B cell (primary cell): ENCODE data around the gene ABCC1. TPM values are rescaled to one million over a fixed set of nuclear protein-coding genes. Genes with fewer than 3 reads are reported as not detected.

Experiments used
- ATAC-seq: fragments of 200-7000 bp; cut with Tn5 transposase; one replicate; pipeline ENCODE4 v1.10.0; 2021; ENCODE audit warnings: low read depth, mild to moderate bottlenecking, moderate number of reproducible peaks, moderate library complexity
- CTCF ChIA-PET: fragments of 350-600 bp; sonication (Branson Sonifier 250); formaldehyde crosslinking; loops from one replicate; lab custom pipeline; 2021; ENCODE audit warnings: antibody characterized with exemption, inconsistent platforms; lab: Charles Lee
- POLR2A ChIA-PET: fragments of 350-600 bp; sonication (Branson Sonifier 250); formaldehyde crosslinking; loops from one replicate; lab custom pipeline; 2021; ENCODE audit warnings: antibody characterized with exemption; lab: Charles Lee
- DNase-seq: peaks from one replicate; pipeline ENCODE4 v3.0.0; 2013
- H2AFZ ChIP-seq: 2 replicates; pipeline ENCODE4 v1.6.1; 2012; ENCODE audit warnings: mild to moderate bottlenecking, low read depth, low read length; ENCODE audit not compliant: insufficient read depth, poor library complexity, severe bottlenecking
- H3K27ac ChIP-seq, 2 donors: 1 replicate in 1 of 2; 2 replicates in 1 of 2; pipeline ENCODE4 v1.5.1; 2012 to 2013; ENCODE audit warnings: low read length in 2 of 2, mild to moderate bottlenecking in 2 of 2, moderate library complexity in 1 of 2
- H3K27me3 ChIP-seq, 4 experiments: fragments of 200-600 bp in 1 of 4; sonication (generic) in 1 of 4; replicated peaks in 1 of 4; 1 replicate in 2 of 4; 2 replicates in 2 of 4; pipeline versions ENCODE4 v1.6.1 to v1.7.0; 2013 to 2016; ENCODE audit warnings: low read length in 3 of 4, mild to moderate bottlenecking in 2 of 4, mixed read lengths in 1 of 4, moderate library complexity in 1 of 4; ENCODE audit not compliant: insufficient read depth in 4 of 4, control insufficient read depth in 3 of 4; ENCODE audit errors: control extremely low read depth in 1 of 4
- H3K36me3 ChIP-seq, 2 experiments: replicated peaks in 1 of 2; 1 replicate in 1 of 2; 2 replicates in 1 of 2; pipeline versions ENCODE4 v1.6.1 to v1.7.1; 2013; ENCODE audit warnings: low read length in 1 of 2; ENCODE audit not compliant: insufficient read depth in 2 of 2, control insufficient read depth in 1 of 2; ENCODE audit errors: control extremely low read depth in 1 of 2, extremely low read depth in 1 of 2
- H3K4me1 ChIP-seq, 2 donors: fragments of 200-600 bp in 1 of 2; sonication (generic) in 1 of 2; 1 replicate in 1 of 2; 2 replicates in 1 of 2; pipeline versions ENCODE4 v1.5.1 to v1.6.1; 2013 to 2017; ENCODE audit warnings: low read length in 2 of 2; ENCODE audit not compliant: control insufficient read depth in 2 of 2, insufficient read depth in 2 of 2
- H3K4me2 ChIP-seq: replicated peaks from 2 replicates; pipeline ENCODE3; 2012; ENCODE audit warnings: mild to moderate bottlenecking, low read depth, low read length; ENCODE audit not compliant: poor library complexity, severe bottlenecking
- H3K4me3 ChIP-seq, 5 experiments: fragments of 200-600 bp in 1 of 5; sonication (generic) in 1 of 5; 1 replicate in 3 of 5; 2 replicates in 2 of 5; pipeline versions ENCODE4 v1.5.1 to v1.7.0; 2011 to 2016; ENCODE audit warnings: low read length in 4 of 5, mild to moderate bottlenecking in 4 of 5, low read depth in 2 of 5, control low read depth in 1 of 5, moderate library complexity in 1 of 5; ENCODE audit not compliant: insufficient read depth in 1 of 5; ENCODE audit errors: control extremely low read depth in 1 of 5, extremely low read depth in 1 of 5
- H3K79me2 ChIP-seq: fragments of 200-600 bp; sonication (generic); one replicate; pipeline ENCODE4 v1.6.0; 2016; ENCODE audit warnings: low read length; ENCODE audit not compliant: control insufficient read depth, insufficient read depth
- H3K9ac ChIP-seq: fragments of 200-600 bp; sonication (generic); 2 replicates; pipeline ENCODE4 v1.6.1; 2017; ENCODE audit warnings: mild to moderate bottlenecking, low read length, moderate library complexity
- H3K9me3 ChIP-seq, 3 donors: one replicate each; pipeline versions ENCODE4 v1.6.1 to v1.7.1; 2013; ENCODE audit warnings: low read length in 2 of 3; ENCODE audit not compliant: control insufficient read depth in 2 of 3, insufficient read depth in 1 of 3; ENCODE audit errors: control extremely low read depth in 1 of 3
- H4K20me1 ChIP-seq: 2 replicates; pipeline ENCODE4 v1.6.0; 2012; ENCODE audit warnings: mild to moderate bottlenecking, low read length; ENCODE audit not compliant: insufficient read depth, control insufficient read depth, poor library complexity, severe bottlenecking
- H3K27ac Mint-ChIP-seq: one replicate; pipeline ENCODE4 v1.8.0; 2021; ENCODE audit warnings: mixed read lengths
- H3K27me3 Mint-ChIP-seq: one replicate; pipeline ENCODE4 v1.8.0; 2021; ENCODE audit warnings: mixed read lengths
- H3K4me1 Mint-ChIP-seq: one replicate; pipeline ENCODE4 v1.8.0; 2021; ENCODE audit warnings: mixed read lengths
- H3K4me3 Mint-ChIP-seq: one replicate; pipeline ENCODE4 v1.8.0; 2021; ENCODE audit warnings: mixed read lengths
- H3K9me3 Mint-ChIP-seq: one replicate; pipeline ENCODE4 v1.8.0; 2022; ENCODE audit warnings: mixed read lengths; ENCODE audit not compliant: insufficient read depth
- EZH2 ChIP-seq: IDR thresholded peaks from 2 replicates; pipeline ENCODE4 v1.6.1; 2012; ENCODE audit warnings: borderline replicate concordance, low read depth, mild to moderate bottlenecking, moderate library complexity, low read length; ENCODE audit not compliant: insufficient read depth, poor library complexity, severe bottlenecking
- WGBS: methylation state at CpG from one replicate; pipeline ENCODE4 v1.1.5; 2013; ENCODE audit warnings: missing lambda C conversion rate; ENCODE audit not compliant: insufficient coverage; 5-methylcytosine and 5-hydroxymethylcytosine counted together
- intact Hi-C: fragments of 100-400 bp; cut with micrococcal nuclease; formaldehyde crosslinking; loops from one replicate; pipeline ENCODE4 v1.10.0; 2022
- polyA plus RNA-seq: library from polyadenylated mRNA; depleted of rRNA; stranded (reverse); fragments of >200 nt; gene quantifications from 2 replicates; pipeline ENCODE4 v1.2.3, GENCODE V29; 2012
- total RNA-seq, 2 donors: library from RNA; stranded (reverse); fragments of 120-200 nt in 1 of 2; gene quantifications; 1 replicate in 1 of 2; 2 replicates in 1 of 2; pipeline versions ENCODE4 v1.2.3 to v1.2.4, GENCODE V29; 2013 to 2022
- TF ChIP-seq, protein P1 (sequence below): fragments of 200-600 bp; IDR thresholded peaks from one replicate; pipeline ENCODE4 v1.8.0; 2022; ENCODE audit warnings: antibody characterized with exemption, mild to moderate bottlenecking

The ABCC1 gene
- total and polyA plus RNA-seq, 2 donors (not counting 1 experiment from before 2014, with no cell fraction given) = 21.8 to 73.0 TPM

DNA sequence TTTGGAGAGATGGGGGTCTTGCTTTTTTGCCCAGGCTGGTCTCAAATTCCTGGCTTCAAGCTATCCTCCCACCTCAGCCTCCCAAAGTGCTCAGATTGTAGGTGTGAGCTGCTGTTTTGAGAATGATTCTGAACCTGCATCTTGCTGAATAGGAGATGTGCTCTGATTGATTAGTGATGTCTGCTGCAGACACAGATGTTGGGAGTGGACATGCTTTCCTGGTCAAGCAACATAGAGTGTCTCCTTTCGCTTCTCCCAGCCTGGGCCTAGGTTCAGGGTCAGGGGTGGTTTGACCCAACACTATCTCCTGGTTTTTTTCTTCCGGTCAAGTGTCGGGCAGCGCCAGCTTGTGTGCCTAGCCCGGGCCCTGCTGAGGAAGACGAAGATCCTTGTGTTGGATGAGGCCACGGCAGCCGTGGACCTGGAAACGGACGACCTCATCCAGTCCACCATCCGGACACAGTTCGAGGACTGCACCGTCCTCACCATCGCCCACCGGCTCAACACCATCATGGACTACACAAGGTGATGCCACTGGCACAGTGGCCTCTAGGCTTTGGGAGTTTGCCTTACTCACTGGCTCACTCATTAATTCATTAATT, 188.7 kb downstream of the ABCC1 start:
- Mint-ChIP-seq H3K9me3 (no peaks in the 10 kb centered on the region), H3K4me1 (peaks cover 10% of the 10 kb centered on the region), H3K4me3 (no peak overlapping the region), H3K27ac (no peak overlapping the region), H3K27me3 (no peaks in the 10 kb centered on the region)
- Histone ChIP-seq H4K20me1 (no peaks in the 10 kb centered on the region), H3K9me3 (peaks cover 0 to 4% (median 0%) of the 10 kb centered on the region in 3 donors), H3K27me3 (no peaks in the 10 kb centered on the region), H3K36me3 (peaks cover 0 to 85% of the 10 kb centered on the region in 2 experiments), H3K4me2 (no peak overlapping the region), H3K4me1 (no peaks in the 10 kb centered on the region), H3K9ac (no peak overlapping the region), H3K27ac (no peak overlapping the region), H2AFZ (no peak overlapping the region), H3K79me2 (no peaks in the 10 kb centered on the region), H3K4me3 (no peak overlapping the region)
- ChIA-PET CTCF (interaction anchor here (1.2 kb wide), 1 partner anchor 10 kb away, joined by 4 read pairs; no protein-coding TSS in a partner anchor), POLR2A (no interaction called here)
- DNase-seq = no peak
- over 99% methylated on average over 15 of the region's 15 CpGs for WGBS
- TF ChIP-seq EZH2 = no peak
- TF ChIP-seq, protein P1, sequence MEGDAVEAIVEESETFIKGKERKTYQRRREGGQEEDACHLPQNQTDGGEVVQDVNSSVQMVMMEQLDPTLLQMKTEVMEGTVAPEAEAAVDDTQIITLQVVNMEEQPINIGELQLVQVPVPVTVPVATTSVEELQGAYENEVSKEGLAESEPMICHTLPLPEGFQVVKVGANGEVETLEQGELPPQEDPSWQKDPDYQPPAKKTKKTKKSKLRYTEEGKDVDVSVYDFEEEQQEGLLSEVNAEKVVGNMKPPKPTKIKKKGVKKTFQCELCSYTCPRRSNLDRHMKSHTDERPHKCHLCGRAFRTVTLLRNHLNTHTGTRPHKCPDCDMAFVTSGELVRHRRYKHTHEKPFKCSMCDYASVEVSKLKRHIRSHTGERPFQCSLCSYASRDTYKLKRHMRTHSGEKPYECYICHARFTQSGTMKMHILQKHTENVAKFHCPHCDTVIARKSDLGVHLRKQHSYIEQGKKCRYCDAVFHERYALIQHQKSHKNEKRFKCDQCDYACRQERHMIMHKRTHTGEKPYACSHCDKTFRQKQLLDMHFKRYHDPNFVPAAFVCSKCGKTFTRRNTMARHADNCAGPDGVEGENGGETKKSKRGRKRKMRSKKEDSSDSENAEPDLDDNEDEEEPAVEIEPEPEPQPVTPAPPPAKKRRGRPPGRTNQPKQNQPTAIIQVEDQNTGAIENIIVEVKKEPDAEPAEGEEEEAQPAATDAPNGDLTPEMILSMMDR = no peak
- intact Hi-C loops = no loop called here
- no peak for ATAC-seq

GRCh38 chr16:16139061-16139460, 189.6 kb downstream of the ABCC1 start:
- Histone ChIP-seq H3K79me2 (no peaks in the 10 kb centered on the region), H3K4me3 (no peak overlapping the region), H3K4me1 (no peaks in the 10 kb centered on the region), H2AFZ (no peak overlapping the region), H3K9me3 (peaks cover 0 to 4% (median 0%) of the 10 kb centered on the region in 3 donors), H3K36me3 (peaks cover 0 to 86% of the 10 kb centered on the region in 2 experiments), H3K27me3 (no peaks in the 10 kb centered on the region), H3K9ac (no peak overlapping the region), H3K27ac (no peak overlapping the region), H4K20me1 (no peaks in the 10 kb centered on the region), H3K4me2 (no peak overlapping the region)
- DNase-seq (no peak), ATAC-seq (no peak)
- TF ChIP-seq, protein P1 = no peak
- peaks cover 11% of the 10 kb centered on the region for H3K4me1 Mint-ChIP-seq
- intact Hi-C loops = no loop called here
- H3K27ac Mint-ChIP-seq = no peak overlapping the region
- 98% methylated on average over 7 of the region's 10 CpGs for WGBS
- no peaks in the 10 kb centered on the region for H3K27me3 Mint-ChIP-seq
- H3K9me3 Mint-ChIP-seq = no peaks in the 10 kb centered on the region
- no peak overlapping the region for H3K4me3 Mint-ChIP-seq
- ChIA-PET POLR2A (no interaction called here), CTCF (no interaction called here)
